GM12878 (cell line): ENCODE data around the gene UNC13A. TPM values are rescaled to one million over a fixed set of nuclear protein-coding genes. Genes with fewer than 3 reads are reported as not detected.

Experiments
- ATF7 ChIP-seq: fragments of 450-650 bp; IDR thresholded peaks from 2 replicates; pipeline ENCODE4 v1.6.1; 2016; ENCODE audit warnings: low read depth, mild to moderate bottlenecking
- BHLHE40 ChIP-seq, 2 experiments: fragments of 450-650 bp in 1 of 2; IDR thresholded peaks; 2 replicates each; pipeline ENCODE4 v1.6.1; 2011 to 2017; ENCODE audit warnings: low read depth in 2 of 2, borderline replicate concordance in 1 of 2, improper control_type of control experiment in 1 of 2, low read length in 1 of 2, mild to moderate bottlenecking in 1 of 2
- CEBPB ChIP-seq, 2 experiments: fragments of 150-350 bp in 1 of 2; IDR thresholded peaks; 2 replicates each; pipeline ENCODE4 v1.6.1; 2012 to 2014; ENCODE audit warnings: low read depth in 2 of 2, low read length in 2 of 2, borderline replicate concordance in 1 of 2, inconsistent platforms in 1 of 2
- CHD4 ChIP-seq: fragments of 200-600 bp; sonication (generic); IDR thresholded peaks from 2 replicates; pipeline ENCODE4 v1.6.1; 2016; ENCODE audit warnings: mild to moderate bottlenecking
- EED ChIP-seq: sonication (generic); IDR thresholded peaks from 2 replicates; pipeline ENCODE4 v1.6.1; 2016; ENCODE audit warnings: antibody characterized with exemption, low read depth
- FOXK2 ChIP-seq: fragments of 450-650 bp; IDR thresholded peaks from 2 replicates; pipeline ENCODE4 v1.6.1; 2017; ENCODE audit warnings: mild to moderate bottlenecking, moderate library complexity
- GATAD2B ChIP-seq: fragments of 450-650 bp; conservative IDR thresholded peaks from 2 replicates; pipeline ENCODE4 v1.6.1; 2017; ENCODE audit warnings: low read depth, mild to moderate bottlenecking, moderate library complexity
- IKZF1 ChIP-seq: fragments of 450-650 bp; conservative IDR thresholded peaks from 2 replicates; pipeline ENCODE4 v1.6.1; 2017; ENCODE audit warnings: antibody characterized with exemption, mild to moderate bottlenecking
- IRF5 ChIP-seq: fragments of 450-650 bp; IDR thresholded peaks from 2 replicates; pipeline ENCODE4 v1.6.1; 2017; ENCODE audit warnings: borderline replicate concordance
- JUND ChIP-seq: IDR thresholded peaks from 2 replicates; pipeline ENCODE4 v1.6.1; 2012; ENCODE audit warnings: low read depth, mild to moderate bottlenecking, low read length, improper control_type of control experiment, moderate library complexity
- KAT2A ChIP-seq: conservative IDR thresholded peaks from 2 replicates; pipeline ENCODE4 v1.6.1; 2011; ENCODE audit warnings: low read depth, low read length; ENCODE audit not compliant: control insufficient read depth
- KDM1A ChIP-seq: fragments of 200-600 bp; sonication (generic); IDR thresholded peaks from 2 replicates; pipeline ENCODE4 v1.6.1; 2016; ENCODE audit warnings: borderline replicate concordance
- LARP7 ChIP-seq: fragments of 450-650 bp; IDR thresholded peaks from 2 replicates; pipeline ENCODE4 v1.6.1; 2017; ENCODE audit warnings: mild to moderate bottlenecking
- MTA2 ChIP-seq: fragments of 450-650 bp; IDR thresholded peaks from 2 replicates; pipeline ENCODE4 v1.6.1; 2016; ENCODE audit warnings: low read depth, mild to moderate bottlenecking, moderate library complexity
- MYC ChIP-seq: IDR thresholded peaks from 2 replicates; pipeline ENCODE4 v1.6.1; 2011; ENCODE audit warnings: mild to moderate bottlenecking, low read length, moderate library complexity, inconsistent platforms; ENCODE audit not compliant: insufficient read depth, insufficient replicate concordance, insufficient read length, severe bottlenecking
- NFYA ChIP-seq: IDR thresholded peaks from 2 replicates; pipeline ENCODE4 v1.6.1; 2011; ENCODE audit warnings: low read depth, mild to moderate bottlenecking, low read length, improper control_type of control experiment, borderline replicate concordance
- NR2C1 ChIP-seq: fragments of 450-650 bp; IDR thresholded peaks from 2 replicates; pipeline ENCODE4 v1.6.1; 2017; ENCODE audit warnings: antibody characterized with exemption, mild to moderate bottlenecking, moderate library complexity
- POU2F2 ChIP-seq: IDR thresholded peaks from 3 replicates; pipeline ENCODE4 v1.6.1; 2011; ENCODE audit warnings: low read depth, mild to moderate bottlenecking, low read length, borderline replicate concordance
- RB1 ChIP-seq: fragments of 450-650 bp; formaldehyde crosslinking; IDR thresholded peaks from 2 replicates; pipeline ENCODE4 v1.6.1; 2017; ENCODE audit warnings: mild to moderate bottlenecking, borderline replicate concordance
- SMC3 ChIP-seq: IDR thresholded peaks from 2 replicates; pipeline ENCODE4 v1.6.1; 2011; ENCODE audit warnings: low read length, improper control_type of control experiment, borderline replicate concordance
- SREBF1 ChIP-seq: IDR thresholded peaks from 2 replicates; pipeline ENCODE4 v1.6.1; 2012; ENCODE audit warnings: mild to moderate bottlenecking, low read length
- WRNIP1 ChIP-seq: IDR thresholded peaks from 2 replicates; pipeline ENCODE4 v1.6.1; 2011; ENCODE audit warnings: low read depth, low read length, improper control_type of control experiment, borderline replicate concordance
- ZNF24 ChIP-seq: fragments of 450-650 bp; IDR thresholded peaks from 2 replicates; pipeline ENCODE4 v1.6.1; 2017; ENCODE audit warnings: antibody characterized with exemption, mild to moderate bottlenecking
- ZNF274 ChIP-seq: IDR thresholded peaks from one replicate; pipeline ENCODE4 v1.8.0; 2011; ENCODE audit not compliant: insufficient read length, insufficient read depth
- ZZZ3 ChIP-seq: IDR thresholded peaks from 2 replicates; pipeline ENCODE4 v1.6.1; 2011; ENCODE audit warnings: low read depth; ENCODE audit not compliant: control insufficient read depth, insufficient read length
- polyA plus RNA-seq, 11 experiments: library from polyadenylated mRNA; depleted of rRNA in 4 of 11; unstranded in 6 of 11; stranded (reverse) in 5 of 11; fragments of >200 nt; fragmentation: Nextera tagmentation in 4 of 11; fragmentation: Illumina TruSeq in 1 of 11; extraction: Ambion mirVana in 4 of 11; extraction: Trizol in 1 of 11; gene quantifications; 1 replicate in 1 of 11; 2 replicates in 10 of 11; pipeline versions ENCODE4 v1.2.1 to v1.2.3, GENCODE V29; 2011 to 2016; ENCODE audit warnings: inconsistent platforms in 2 of 11, missing spikeins in 2 of 11, low read depth in 1 of 11
- total RNA-seq, 4 experiments: library from RNA; depleted of rRNA in 3 of 4; stranded (reverse); fragments of >200 nt in 3 of 4; fragmentation: Illumina TruSeq in 1 of 4; extraction: Trizol in 1 of 4; gene quantifications; 2 replicates each; pipeline versions ENCODE4 v1.2.1 to v1.2.3, GENCODE V29; 2013 to 2021
- TF ChIP-seq, protein P1 (sequence below): fragments of 450-650 bp; formaldehyde crosslinking; IDR thresholded peaks from 2 replicates; pipeline ENCODE4 v1.4.0; 2022; ENCODE audit warnings: mild to moderate bottlenecking, moderate library complexity
- TF ChIP-seq, protein P2 (sequence below), 3 experiments: IDR thresholded peaks in 2 of 3; conservative IDR thresholded peaks in 1 of 3; 2 replicates each; pipeline ENCODE4 v1.5.1; 2011; ENCODE audit warnings: low read depth in 3 of 3, low read length in 3 of 3, mild to moderate bottlenecking in 3 of 3, control low read depth in 2 of 3, moderate library complexity in 2 of 3, inconsistent platforms in 1 of 3, mixed read lengths in 1 of 3; ENCODE audit not compliant: control insufficient read depth in 2 of 3, insufficient read depth in 1 of 3; ENCODE audit errors: extremely low read depth in 1 of 3

Gene UNC13A
- total and polyA plus RNA-seq, 10 of the 15 experiments (the other 5 are each of a cell fraction or from before 2014, with no cell fraction given): under 0.01 to 0.23 (median 0.13) TPM; not detected in 1

DNA sequence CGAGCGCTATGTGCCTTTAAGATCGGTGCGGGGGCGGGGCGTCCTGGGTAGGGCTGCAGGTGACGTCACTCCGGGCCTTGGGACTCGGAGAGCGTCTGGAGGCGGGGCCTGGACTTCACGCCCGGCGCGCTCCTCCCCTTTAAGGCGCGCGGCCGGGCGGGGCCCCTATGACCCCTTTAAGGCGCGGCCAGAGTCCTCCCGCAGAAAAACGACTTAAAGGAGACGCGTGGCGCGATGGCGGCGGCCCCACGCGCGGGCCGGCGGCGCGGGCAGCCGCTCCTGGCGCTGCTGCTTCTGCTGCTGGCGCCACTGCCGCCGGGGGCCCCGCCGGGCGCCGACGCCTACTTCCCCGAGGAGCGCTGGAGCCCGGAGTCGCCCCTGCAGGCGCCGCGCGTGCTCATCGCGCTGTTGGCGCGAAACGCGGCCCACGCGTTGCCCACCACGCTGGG is 132.7 kb downstream of the UNC13A start, which contains the start of gene COLGALT1 (continued):
- TF ChIP-seq, protein P1, sequence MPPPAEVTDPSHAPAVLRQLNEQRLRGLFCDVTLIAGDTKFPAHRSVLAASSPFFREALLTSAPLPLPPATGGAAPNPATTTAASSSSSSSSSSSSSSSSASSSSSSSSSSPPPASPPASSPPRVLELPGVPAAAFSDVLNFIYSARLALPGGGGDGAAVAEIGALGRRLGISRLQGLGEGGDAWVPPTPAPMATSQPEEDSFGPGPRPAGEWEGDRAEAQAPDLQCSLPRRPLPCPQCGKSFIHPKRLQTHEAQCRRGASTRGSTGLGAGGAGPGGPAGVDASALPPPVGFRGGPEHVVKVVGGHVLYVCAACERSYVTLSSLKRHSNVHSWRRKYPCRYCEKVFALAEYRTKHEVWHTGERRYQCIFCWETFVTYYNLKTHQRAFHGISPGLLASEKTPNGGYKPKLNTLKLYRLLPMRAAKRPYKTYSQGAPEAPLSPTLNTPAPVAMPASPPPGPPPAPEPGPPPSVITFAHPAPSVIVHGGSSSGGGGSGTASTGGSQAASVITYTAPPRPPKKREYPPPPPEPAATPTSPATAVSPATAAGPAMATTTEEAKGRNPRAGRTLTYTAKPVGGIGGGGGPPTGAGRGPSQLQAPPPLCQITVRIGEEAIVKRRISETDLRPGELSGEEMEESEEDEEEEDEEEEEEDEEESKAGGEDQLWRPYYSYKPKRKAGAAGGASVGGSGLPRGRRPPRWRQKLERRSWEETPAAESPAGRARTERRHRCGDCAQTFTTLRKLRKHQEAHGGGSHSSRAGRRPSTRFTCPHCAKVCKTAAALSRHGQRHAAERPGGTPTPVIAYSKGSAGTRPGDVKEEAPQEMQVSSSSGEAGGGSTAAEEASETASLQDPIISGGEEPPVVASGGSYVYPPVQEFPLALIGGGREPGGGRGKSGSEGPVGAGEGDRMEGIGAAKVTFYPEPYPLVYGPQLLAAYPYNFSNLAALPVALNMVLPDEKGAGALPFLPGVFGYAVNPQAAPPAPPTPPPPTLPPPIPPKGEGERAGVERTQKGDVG: no peak
- TF ChIP-seq CHD4: no peak
- no peak for TF ChIP-seq ZZZ3
- no peak for TF ChIP-seq KDM1A
- no peak for TF ChIP-seq NFYA
- no peak for TF ChIP-seq SMC3
- TF ChIP-seq ATF7: peak; percentile 99
- no peak for TF ChIP-seq POU2F2
- TF ChIP-seq, protein P2, sequence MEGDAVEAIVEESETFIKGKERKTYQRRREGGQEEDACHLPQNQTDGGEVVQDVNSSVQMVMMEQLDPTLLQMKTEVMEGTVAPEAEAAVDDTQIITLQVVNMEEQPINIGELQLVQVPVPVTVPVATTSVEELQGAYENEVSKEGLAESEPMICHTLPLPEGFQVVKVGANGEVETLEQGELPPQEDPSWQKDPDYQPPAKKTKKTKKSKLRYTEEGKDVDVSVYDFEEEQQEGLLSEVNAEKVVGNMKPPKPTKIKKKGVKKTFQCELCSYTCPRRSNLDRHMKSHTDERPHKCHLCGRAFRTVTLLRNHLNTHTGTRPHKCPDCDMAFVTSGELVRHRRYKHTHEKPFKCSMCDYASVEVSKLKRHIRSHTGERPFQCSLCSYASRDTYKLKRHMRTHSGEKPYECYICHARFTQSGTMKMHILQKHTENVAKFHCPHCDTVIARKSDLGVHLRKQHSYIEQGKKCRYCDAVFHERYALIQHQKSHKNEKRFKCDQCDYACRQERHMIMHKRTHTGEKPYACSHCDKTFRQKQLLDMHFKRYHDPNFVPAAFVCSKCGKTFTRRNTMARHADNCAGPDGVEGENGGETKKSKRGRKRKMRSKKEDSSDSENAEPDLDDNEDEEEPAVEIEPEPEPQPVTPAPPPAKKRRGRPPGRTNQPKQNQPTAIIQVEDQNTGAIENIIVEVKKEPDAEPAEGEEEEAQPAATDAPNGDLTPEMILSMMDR (IDR thresholded peaks at IDR 0.05 in 2 of 3, conservative IDR thresholded peaks at IDR 0.05 in 1 of 3; ENCODE audit: control insufficient read depth in 2 of 3, extremely low read depth in 1 of 3, insufficient read depth in 1 of 3, low read depth in 3 of 3, low read length in 3 of 3): no peak
- TF ChIP-seq IKZF1: peak; percentile 80
- TF ChIP-seq CEBPB (IDR thresholded peaks at IDR 0.05; ENCODE audit: borderline replicate concordance in 1 of 2, low read depth in 2 of 2, low read length in 2 of 2): no peak
- TF ChIP-seq IRF5: no peak
- no peak for TF ChIP-seq KAT2A
- no peak for TF ChIP-seq MTA2
- no peak for TF ChIP-seq ZNF274
- TF ChIP-seq ZNF24: no peak
- TF ChIP-seq MYC: no peak
- peak; percentile 96; the same call in 1 of the 2 replicates for TF ChIP-seq LARP7
- TF ChIP-seq NR2C1: peak; percentile 55
- no peak for TF ChIP-seq SREBF1
- peak; percentile 44 to 89; a peak in 2 of 4 replicates for TF ChIP-seq BHLHE40 (IDR thresholded peaks at IDR 0.05; ENCODE audit: borderline replicate concordance in 1 of 2, low read depth in 2 of 2, low read length in 1 of 2)
- peak; percentile 99 for TF ChIP-seq RB1
- no peak for TF ChIP-seq EED
- TF ChIP-seq WRNIP1: no peak
- peak; percentile 99 for TF ChIP-seq GATAD2B
- no peak for TF ChIP-seq FOXK2
- TF ChIP-seq JUND: peak; percentile 46; the same call in 1 of the 2 replicates
